Spleen (tissue), 7 donors: ENCODE data around the gene ATG16L1.

Experiments used
- CTCF ChIP-seq, 11 experiments: fragments of 200-600 bp in 7 of 11; fragments of 450-650 bp in 4 of 11; sonication (generic) in 4 of 11; IDR thresholded peaks in 8 of 11; conservative IDR thresholded peaks in 3 of 11; 1 replicate in 7 of 11; 2 replicates in 4 of 11; pipeline versions ENCODE4 v1.4.0 to v1.8.0; 2016 to 2021; ENCODE audit warnings: antibody characterized with exemption in 11 of 11, inconsistent platforms in 4 of 11, mild to moderate bottlenecking in 1 of 11
- POLR2A ChIP-seq, 3 donors: fragments of 450-650 bp; IDR thresholded peaks; one replicate each; pipeline ENCODE4 v1.5.1; 2017; ENCODE audit warnings: antibody characterized with exemption in 3 of 3, mild to moderate bottlenecking in 1 of 3
- POLR2AphosphoS5 ChIP-seq, 3 donors: sonication (generic); formaldehyde crosslinking; IDR thresholded peaks; one replicate each; pipeline ENCODE4 v1.5.1; 2017; ENCODE audit warnings: antibody characterized with exemption in 3 of 3
- donor health status: DM: no; HTN: no; CAD: no; lungs with moderate emphysema.
- donor health status: DM: no; HTN: no; CAD: no.
- donor health status: DM: no; HTN: no; CAD: no.

DNA sequence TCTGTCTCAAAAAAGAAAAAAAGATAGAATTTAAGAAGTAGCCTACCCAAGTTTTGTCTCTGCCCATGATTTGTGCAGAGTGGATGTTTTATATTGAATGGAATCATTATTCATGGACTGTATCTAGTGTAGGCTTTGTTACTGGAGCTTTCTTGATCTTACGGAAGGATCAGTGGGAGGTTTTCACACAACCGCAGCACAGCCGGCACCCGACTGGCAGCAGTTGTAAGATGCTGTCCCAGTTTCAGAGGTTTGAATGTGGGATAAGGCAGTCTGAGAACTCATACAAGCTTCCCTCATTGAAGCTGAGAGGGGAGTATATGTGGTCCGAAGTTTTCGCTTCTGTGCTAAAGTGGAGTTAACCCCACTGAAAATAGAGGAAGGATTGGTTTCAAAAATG lies 36.4 kb downstream of the ATG16L1 start:
- no peak for TF ChIP-seq CTCF (IDR thresholded peaks at IDR 0.05 in 8 of 11, conservative IDR thresholded peaks at IDR 0.05 in 3 of 11)
- no peak for TF ChIP-seq POLR2A (IDR thresholded peaks at IDR 0.05)
- no peak for TF ChIP-seq POLR2AphosphoS5 (IDR thresholded peaks at IDR 0.05)
